Measurements from ENCODE around the gene POLG2.
"Not testable (repeated sequence)": the region's sequence is repeated elsewhere in the genome, so short reads cannot be mapped to it uniquely, and the experiment has no call there.

POLG2 gene

DNA sequence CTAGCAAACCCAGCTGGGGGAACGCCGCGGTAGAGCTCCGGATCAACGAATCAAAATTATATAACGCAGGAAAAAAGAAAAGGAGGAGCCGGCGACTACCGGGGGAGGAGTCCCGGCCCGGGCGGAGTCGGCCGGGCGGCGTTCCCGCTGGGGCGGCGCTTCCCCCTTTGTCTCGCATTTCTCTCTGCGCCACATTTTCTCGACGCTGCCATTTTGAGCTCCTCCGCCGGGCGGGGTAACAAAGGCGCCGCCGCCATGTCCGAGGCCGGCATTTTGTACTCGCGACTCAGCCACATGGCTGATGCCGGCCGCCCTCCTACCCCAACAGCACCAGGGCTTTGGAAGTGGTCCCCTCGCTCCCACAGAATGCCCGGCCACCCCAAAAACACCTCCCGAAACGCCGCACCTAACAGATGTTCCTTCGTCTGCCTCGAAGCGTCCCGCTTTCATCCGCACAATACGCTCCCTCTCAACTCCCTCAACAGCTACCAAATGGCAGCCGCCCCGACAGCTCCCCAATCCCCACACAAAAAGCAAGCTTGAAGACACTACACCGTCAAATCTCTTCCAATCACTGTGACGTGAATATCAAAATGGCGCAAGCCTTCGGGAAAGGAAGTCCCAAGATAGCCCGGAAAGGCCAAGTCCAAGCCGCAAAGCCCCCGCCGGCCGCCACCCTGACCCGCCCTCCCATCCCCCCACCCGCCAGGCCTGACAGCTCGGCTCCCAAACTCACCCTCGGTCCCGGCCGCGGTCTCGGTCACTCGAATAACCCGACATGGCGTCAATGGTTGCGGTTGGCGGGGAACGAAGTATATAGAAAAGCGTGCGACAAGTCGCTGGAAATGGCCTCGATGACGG lies 8.7 kb upstream of the POLG2 start:
- DNase-seq, result peak; percentile 80 to 82

DNA sequence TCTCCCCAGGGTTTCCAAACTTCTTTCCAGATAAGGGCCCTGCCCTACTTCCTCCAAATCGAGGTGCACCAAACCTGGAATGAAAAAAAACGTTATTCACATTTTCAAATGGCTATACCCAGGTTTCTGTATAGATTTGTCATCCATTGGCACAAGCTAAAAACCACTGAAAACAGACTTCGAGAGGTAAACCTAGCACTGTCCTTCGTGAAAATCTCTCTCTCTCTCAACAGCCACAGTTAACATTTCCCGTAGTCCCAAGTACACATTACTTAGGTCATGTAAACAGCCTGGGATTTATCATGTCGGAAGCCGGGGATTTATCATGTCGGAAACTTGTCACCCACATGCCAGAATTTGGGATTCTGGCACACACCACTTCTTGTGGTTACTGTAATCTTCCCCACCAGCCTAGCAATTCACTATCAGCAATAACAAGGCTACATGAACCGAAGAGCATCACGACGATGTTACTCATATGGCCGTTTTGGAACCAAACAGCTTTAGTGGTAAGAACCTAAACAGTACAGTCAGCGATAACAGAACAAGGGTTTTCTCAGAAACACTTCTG lies 8.0 kb upstream of the POLG2 start:
- no peak for DNase-seq

DNA sequence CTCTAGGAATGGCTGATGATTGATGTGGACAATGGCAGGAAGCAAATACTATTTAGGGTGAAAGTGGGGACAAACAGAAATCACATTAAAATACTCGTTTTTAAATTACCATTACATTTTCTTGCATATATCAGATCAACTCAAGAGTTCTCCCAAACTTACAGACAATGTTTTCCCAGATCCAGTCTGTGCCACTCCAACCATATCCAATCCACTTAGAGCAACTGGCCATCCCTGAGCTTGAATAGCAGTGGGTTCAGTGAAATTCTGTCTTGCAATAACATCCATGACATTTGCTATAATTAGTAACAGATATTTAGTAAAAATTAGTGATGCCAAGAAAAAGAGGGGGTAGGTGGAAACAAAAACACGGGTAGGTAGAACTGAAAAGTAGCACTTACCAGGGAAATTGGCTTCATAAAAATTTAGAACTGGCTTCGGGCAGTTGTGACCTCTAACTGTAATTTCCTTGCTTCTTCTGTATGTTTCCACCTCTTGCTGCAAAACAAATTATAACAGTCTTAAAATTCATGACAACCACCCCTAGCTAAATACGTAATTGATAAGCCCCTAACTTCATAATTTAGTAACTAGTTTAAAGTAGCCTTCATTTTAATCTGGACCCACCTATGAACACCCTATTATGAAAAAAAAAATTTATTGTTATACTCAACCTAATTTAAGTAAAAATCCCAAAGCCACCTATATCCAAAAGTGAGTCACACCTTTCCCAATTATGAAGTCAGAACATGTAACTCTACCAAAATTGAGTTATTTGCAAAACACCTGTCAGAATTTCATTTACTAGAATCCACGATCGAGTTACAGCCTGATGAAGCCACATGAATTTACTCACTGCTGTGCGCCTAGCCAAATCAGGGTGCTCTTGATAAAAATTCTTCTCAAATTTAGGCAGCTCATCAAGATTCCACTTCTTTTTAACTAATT lies 7.2 kb upstream of the POLG2 start:
- no peak for DNase-seq

DNA sequence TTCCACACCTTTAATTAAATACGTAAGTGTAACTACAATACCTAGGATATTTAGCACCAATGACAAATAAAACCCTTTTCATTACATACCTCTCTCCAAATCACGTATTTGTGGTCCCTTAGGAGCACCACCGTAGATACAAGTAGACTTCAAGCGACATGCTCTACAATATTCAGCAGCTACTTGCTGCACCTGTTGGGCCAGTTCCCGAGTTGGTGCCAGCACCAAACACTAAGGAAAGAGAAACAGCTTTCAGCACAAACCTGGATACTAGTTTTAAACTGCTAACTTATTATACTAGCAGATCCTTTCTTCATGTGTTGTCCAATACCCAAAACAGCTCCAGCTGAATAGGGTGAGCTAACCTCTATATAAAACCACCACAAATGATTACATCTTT lies 6.5 kb upstream of the POLG2 start:
- no peak for DNase-seq

DNA sequence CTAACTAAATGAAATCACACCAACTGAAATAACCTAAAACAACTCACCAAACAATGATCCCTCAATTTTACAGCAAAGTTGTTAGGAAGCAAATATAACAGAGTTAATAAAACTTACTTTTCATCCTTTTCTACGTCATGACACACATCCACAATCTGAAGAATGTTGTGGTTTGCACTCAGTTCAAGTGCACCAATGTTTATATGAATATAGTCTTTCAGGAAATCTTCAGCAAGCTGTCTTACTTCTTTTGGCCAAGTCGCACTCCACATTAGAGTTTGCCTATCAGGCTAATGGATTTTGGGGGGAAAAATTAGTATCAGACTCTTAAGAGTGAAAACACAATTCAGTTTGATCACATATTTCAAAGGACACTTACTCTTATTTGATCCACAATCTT lies 6.0 kb upstream of the POLG2 start:
- no peak for DNase-seq

DNA sequence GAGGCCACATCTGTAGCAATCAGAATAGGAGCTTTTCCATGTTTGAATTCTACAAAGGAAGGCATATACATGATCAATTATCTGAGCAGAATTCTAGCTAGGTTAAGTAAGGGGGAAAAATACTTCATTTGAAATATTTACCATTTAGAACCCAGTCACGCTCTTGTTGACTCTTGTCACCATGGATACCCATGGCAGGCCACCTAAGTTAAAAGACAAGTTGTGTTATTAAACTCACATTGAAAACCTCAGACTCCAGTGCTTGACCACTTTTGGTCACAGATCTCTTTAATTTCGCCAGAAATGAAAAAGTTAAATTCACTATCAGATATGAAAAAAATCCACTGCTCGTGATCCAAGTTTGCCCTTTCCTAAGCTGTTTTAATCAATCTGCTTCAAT lies 5.2 kb upstream of the POLG2 start:
- no peak for DNase-seq

DNA sequence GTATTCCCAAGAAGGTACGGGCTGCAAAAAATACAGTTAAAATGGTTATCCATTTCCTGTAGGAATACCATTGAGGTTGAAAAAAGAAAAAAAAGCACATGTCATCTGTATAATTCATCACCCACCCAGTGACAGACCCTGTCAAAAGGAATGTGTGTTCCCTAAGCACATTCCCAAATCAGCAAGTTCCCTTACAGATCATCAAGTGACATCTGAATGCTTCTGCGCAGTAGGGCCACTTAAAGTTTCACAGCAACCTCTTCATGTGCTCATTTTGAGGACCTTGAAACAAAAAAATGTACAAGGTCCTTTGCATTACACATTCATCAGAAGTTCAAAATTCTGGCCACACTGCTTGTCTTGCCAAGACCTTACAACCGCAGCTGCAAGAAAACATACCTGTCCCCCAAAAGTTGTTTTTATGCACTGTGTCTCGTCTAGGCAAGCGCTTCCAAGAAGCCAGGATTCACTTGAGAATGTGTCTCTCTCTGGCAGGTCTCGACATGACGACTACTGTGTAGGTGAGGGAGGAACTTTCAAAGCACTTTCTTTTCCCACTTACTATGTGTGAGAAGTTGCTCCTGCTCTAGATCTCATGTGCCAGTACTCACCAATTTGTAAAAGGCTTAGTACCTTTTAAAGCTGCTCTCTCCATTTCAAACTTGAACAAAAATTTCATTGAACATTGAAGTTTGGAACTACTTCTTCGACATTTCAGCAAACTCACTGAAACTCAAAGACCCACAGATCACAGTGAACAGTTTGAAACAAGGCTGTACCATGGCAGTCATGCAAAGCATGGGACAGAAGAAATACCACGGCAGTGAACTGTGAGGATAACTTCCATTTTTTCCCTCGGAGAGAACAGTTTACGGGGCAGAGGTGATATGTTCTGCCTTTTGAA lies 4.3 kb upstream of the POLG2 start:
- DNase-seq, result no peak

DNA sequence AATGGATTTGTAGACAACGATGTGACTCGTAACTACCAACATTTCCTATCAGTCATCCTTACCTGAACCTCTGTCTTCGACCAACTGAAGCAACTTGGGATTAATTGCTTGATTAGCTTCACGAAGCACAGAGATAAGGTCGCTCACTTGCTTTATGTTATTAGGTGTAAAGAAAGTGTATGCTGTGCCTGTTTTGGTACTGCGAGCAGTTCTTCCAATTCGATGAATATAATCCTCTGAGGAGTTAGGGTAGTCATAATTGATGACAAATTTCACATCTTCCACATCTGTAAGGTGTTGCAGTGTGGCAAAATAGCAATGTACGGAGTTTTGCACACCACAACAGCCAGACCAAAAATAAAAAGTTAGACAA lies 3.6 kb upstream of the POLG2 start:
- no peak for DNase-seq

DNA sequence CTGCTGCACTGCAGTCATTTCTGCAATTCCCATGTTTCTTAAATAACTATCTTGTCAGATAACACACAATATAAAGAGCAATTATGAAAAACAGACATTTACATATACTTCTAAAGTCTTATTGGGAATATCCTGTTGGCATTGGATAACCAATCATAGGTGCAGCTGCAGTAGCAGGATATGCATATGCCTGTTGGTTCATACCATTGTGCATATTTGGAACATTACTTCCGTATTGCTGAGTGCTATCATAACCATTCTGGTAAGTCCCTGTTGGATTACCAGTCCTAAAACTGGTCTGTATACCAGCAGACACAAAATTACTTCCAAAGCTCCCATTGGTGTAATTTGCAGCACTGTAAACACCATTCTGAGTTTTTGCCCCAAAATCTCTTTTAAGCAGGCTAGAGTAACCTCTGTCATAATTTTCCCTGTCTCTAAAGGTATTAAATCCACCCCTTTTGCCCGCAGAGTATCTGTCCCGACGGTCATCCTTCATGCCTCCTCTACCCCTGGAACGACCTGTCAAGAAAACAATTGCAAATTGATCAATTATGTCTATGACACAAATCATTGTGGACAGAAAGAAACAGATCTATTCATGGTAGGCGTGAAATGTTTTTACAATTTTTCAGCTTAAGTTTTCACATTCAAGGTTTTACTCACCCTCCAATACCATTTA lies 3.1 kb upstream of the POLG2 start:
- no peak for DNase-seq

DNA sequence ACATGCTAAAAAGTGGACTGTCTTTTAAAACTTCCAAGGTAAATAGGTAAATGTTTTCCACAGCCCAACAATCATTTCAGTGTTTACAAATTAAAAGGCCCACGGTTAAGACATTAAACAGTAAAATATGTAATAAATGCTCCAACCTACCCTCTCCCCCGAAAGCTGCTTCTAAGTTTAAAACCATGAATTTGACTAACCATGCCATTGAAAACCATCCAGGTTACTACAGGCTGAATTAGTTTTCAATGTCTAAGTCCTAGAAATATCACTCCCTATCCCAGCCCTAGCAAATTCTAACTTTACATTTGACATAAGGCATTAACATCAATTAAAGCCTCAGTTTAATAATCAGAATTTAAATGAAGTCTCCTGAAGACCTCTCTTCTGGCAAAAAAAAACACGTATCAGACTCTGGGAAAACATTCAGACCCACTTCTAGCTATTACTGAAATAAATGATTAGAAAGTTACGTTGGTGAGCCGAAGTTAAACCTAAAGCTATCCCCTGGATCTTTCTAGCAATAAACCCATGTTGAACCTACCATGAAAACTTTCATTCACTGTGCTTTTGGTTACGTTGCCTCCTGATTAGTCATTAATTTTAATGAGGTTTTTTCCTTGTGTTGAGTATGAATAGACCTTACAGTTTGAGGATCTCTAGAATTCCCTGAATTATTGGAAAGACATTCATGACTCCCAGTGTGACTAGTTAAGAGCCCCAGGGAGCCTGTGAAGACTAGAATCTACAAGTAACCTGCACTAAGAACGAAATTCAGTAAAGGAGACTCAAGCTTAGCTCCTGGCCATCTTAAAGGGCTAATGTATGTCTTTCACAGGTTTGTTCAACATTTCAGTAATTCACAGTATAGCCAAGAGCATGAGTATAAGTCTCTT lies 1.7 kb upstream of the POLG2 start:
- no peak for DNase-seq

DNA sequence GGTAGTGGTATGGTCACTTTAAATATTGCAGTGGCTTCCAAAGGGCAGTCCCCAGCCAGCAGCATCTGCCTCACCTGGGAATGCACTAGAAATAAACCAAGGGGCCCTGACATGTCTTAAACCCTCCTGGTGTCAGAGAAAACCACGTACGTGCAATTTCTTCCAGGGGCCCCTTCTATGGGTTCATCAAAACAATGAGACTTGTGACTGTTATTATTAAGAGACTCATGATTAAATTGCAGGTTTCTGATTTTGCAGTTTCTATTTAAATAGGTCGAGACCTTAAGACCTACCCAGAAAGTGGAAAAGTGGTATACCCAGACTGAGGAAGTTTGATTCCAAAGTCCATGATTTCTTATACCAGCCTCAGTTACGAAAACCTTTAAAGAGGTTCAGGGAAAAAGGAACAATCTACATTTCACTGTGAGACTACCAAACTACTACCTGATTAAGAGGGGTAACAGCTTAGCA lies 746 bp upstream of the POLG2 start:
- no peak for DNase-seq

DNA sequence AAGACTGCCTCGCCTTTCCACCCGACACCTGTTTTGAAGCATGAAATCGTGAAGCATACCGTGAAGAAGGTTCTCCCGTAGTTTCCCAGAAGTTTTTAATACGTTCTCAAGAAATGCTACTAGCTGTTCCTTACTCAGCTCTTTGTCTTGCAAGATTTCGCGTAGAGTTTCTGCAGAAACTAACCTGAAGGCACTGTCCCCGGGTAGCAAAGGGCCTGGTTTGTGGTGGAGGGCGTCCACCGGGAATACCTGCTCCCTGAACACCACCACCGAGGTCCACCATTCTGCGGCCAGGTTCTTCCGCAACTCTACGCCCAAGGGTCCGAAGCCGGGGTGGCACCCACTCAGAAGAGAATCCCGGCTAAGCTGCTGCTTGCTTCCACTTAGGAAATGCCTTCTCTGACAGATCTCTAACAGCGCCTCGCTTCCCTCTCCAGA lies 487 bp downstream of the POLG2 start:
- no peak for DNase-seq

DNA sequence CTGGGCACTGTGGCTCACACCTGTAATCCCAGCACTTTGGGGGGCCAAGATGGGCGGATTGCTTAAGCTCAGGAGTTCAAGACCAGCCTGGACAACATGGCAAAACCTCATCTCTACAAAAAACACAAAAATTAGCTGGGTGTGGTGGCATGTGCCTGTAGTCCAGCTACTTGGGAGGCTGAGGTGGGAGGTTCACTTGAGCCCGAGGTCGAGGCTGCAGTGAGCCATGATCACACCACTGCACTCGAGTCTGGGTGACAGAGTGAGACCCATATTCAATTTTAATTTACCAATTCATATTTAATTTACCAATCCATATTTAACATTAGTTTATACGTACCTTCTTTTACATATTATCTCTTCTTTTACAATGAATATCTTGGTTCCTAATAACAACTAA lies 1.6 kb downstream of the POLG2 start:
- DNase-seq, result not testable (repeated sequence)

DNA sequence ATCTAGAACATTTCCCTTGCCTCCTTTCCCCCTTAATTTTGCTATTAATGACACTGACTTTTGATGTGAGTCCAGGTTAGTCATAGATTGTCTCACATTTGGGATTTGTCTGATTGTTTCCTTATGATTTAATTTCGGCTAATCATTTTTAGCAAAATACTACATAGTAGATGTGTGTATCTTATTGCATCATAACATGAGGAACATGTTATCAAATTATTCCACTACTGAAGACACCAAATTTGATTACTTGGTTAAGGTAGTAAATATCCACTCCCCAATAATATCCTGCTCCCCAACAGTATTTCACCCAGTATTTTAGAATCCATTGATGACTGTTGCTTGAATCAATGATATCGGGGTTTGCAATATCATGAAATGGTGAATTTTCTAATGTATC lies 2.7 kb downstream of the POLG2 start:
- no peak for DNase-seq

DNA sequence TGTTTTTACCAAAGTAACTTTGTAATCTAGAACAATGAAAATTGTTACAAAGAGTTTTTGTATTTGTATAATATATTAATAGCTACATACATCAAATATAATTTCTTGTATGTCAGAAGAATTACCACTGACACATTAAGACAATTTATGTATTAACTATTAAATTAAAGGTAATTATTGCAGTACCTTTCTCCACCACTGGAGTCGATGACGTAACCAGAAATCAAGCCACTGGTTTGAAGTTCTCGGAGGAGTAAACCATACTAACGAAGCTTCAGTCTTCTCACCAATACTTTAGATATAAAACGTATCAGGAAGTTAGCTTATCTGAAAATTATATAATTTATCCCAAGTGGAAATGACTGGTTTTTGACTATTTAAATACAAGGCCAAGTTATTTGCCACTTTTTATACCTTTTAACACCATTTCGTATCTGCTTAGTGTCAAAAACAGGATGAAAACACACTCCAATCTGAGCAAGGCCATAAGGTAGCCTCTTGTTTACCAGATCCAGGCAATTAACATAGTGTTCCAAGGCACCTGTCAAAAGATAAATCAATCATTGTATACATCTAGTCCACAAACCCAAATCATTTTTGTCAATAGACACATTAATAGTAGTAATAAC lies 4.3 kb downstream of the POLG2 start:
- DNase-seq, result peak; percentile 23 to 47

DNA sequence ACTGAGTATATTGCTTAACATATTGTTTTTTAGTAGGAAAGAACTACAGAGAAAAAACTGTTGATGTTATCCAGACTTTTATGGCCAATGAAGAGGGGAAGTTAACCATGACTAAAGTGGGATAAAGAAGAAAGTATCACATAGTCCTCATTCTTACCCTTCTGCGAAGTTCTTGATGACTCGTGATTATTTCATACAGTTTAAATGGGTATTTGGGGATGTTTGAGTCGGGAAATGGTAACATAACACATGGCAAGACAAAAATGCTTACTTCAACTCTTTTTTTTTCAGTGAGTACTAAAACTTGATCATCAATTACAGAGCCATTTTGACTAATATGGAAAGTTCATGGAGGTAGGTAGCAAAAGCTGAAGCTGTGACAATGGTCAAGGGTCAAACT lies 4.9 kb downstream of the POLG2 start:
- no peak for DNase-seq

DNA sequence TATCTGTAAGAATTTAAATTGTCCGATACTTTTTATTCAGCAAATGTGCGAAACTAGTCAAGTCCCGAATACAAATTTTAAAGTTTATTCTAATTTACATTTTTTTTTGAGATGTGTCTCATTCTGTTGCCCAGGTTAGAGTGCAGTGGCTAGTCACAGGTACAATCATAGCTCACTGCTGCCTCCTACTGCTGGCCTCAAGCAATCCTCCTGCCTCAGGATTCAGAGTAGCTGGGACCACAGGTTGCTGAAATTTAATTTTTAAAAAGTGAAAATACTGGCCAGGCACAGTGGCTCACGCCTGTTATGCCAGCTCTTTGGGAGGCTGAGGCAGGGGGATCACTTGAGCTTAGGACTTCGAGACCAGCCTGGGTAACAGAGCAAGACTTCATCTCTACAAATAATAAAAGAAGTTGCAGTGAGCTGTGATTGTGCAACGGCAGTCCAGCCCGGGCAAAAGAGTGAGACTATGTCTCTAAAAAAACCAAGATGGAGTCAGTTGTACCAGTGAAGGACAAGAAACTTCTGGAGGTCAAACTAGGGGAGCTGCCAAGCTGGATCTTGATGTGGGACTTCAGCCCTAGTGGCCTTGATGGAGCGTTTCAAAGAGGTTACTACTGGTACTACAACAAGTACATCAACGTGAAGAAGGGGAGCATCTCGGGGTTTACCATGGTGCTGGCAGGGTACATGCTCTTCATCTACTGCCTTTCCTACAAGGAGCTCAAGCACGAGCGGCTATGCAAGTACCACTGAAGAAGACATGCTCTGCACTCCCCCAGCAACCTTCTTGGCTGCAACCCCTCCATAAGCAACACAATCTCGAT lies 5.6 kb downstream of the POLG2 start:
- DNase-seq, result peak; percentile 32 to 42

DNA sequence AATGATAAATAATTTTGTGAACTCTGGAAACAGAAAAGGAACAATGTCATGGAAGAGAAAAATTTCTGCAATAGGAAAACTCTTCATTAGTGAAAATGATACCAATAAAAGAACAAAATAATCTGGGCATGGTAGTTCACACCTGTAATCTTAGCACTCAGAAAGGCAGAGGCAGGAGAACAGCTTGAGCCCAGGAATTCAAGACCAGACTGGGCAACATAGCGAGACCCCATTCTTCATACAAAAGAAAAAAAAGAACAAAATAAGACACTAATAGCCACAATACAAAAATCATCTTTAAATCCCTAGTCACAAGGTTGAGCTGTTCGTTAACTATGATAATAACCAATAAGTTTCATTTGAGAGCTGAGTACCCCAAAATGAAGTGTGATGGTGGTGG lies 8.6 kb downstream of the POLG2 start:
- no peak for DNase-seq

DNA sequence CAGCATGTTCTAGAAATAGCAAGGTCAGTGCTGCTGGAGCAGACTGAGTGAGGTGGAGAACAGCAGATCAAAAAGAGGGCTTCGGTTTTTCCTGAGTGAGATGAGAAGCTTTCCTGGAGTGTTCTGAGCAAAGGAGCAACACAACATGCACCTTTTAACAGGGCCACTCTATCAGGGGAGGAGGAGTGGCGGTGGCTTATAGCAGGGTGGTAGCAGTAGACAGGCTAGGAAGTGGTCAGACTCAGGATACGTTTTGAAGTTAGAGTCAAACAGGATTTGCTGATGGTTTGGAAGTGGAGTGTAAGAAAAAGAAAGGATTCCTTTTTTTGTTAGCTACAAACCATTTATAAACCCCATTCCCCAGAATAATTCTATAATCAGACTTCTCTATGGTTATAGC lies 12.5 kb downstream of the POLG2 start:
- no peak for DNase-seq

Measured in activated CD4-positive, alpha-beta T cell treated with anti-CD3 and anti-CD28 coated beads for 4 hours (primary cell).